ENCODE measurements around the gene TRPM8.

GRCh38 chr2:233905945-233906344, 11.2 kb upstream of the TRPM8 start:
- TF ChIP-seq, protein P1, sequence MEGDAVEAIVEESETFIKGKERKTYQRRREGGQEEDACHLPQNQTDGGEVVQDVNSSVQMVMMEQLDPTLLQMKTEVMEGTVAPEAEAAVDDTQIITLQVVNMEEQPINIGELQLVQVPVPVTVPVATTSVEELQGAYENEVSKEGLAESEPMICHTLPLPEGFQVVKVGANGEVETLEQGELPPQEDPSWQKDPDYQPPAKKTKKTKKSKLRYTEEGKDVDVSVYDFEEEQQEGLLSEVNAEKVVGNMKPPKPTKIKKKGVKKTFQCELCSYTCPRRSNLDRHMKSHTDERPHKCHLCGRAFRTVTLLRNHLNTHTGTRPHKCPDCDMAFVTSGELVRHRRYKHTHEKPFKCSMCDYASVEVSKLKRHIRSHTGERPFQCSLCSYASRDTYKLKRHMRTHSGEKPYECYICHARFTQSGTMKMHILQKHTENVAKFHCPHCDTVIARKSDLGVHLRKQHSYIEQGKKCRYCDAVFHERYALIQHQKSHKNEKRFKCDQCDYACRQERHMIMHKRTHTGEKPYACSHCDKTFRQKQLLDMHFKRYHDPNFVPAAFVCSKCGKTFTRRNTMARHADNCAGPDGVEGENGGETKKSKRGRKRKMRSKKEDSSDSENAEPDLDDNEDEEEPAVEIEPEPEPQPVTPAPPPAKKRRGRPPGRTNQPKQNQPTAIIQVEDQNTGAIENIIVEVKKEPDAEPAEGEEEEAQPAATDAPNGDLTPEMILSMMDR (IDR thresholded peaks at IDR 0.05): no peak
- no peak for TF ChIP-seq POLR2A (IDR thresholded peaks at IDR 0.05)

All from prostate gland (tissue), 2 donors.